Hepatocyte (in vitro differentiated cells): ENCODE data around the gene NOB1. TPM values are rescaled to one million over a fixed set of nuclear protein-coding genes. Genes with fewer than 3 reads are reported as not detected.

Source experiments
- DNase-seq: peaks from one replicate; pipeline ENCODE4 v3.0.0-alpha.2; 2016; ENCODE audit warnings: low spot score
- H2AFZ ChIP-seq: fragments of 200-600 bp; sonication (generic); 2 replicates; pipeline ENCODE4 v1.6.0; 2016; ENCODE audit warnings: antibody characterized with exemption, mild to moderate bottlenecking
- H3K27ac ChIP-seq: fragments of 200-600 bp; sonication (generic); 2 replicates; pipeline ENCODE4 v1.5.1; 2016; ENCODE audit warnings: mild to moderate bottlenecking
- H3K27me3 ChIP-seq: fragments of 200-600 bp; sonication (generic); 2 replicates; pipeline ENCODE4 v1.6.1; 2016
- H3K36me3 ChIP-seq: fragments of 200-600 bp; sonication (generic); replicated peaks from 2 replicates; pipeline ENCODE4 v1.5.1; 2016; ENCODE audit warnings: low read depth; ENCODE audit not compliant: insufficient read depth
- H3K4me1 ChIP-seq: fragments of 200-600 bp; sonication (generic); 2 replicates; pipeline ENCODE4 v1.5.1; 2016; ENCODE audit warnings: mild to moderate bottlenecking, moderate library complexity; ENCODE audit not compliant: insufficient read depth
- H3K4me2 ChIP-seq: fragments of 200-600 bp; sonication (generic); 2 replicates; pipeline ENCODE4 v1.6.0; 2016
- H3K4me3 ChIP-seq: fragments of 200-600 bp; sonication (generic); 2 replicates; pipeline ENCODE4 v1.5.1; 2016; ENCODE audit warnings: mild to moderate bottlenecking
- H3K79me2 ChIP-seq: fragments of 200-600 bp; sonication (generic); 2 replicates; pipeline ENCODE4 v1.6.0; 2017; ENCODE audit warnings: mild to moderate bottlenecking
- H3K9me2 ChIP-seq: fragments of 200-600 bp; sonication (generic); replicated peaks from 2 replicates; pipeline ENCODE4 v1.6.0; 2017; ENCODE audit warnings: mild to moderate bottlenecking; ENCODE audit not compliant: insufficient read depth
- H3K9me3 ChIP-seq: fragments of 200-600 bp; sonication (generic); 2 replicates; pipeline ENCODE4 v1.5.1; 2016; ENCODE audit warnings: low read depth, mild to moderate bottlenecking
- H4K20me1 ChIP-seq: fragments of 200-600 bp; sonication (generic); 2 replicates; pipeline ENCODE4 v1.6.0; 2016; ENCODE audit warnings: mild to moderate bottlenecking; ENCODE audit not compliant: insufficient read depth, poor library complexity, severe bottlenecking
- EZH2 ChIP-seq: fragments of 200-600 bp; sonication (generic); IDR thresholded peaks from 2 replicates; pipeline ENCODE4 v1.6.1; 2016; ENCODE audit warnings: antibody characterized with exemption, mild to moderate bottlenecking, borderline replicate concordance
- EZH2phosphoT487 ChIP-seq: fragments of 200-600 bp; sonication (generic); IDR thresholded peaks from one replicate; pipeline ENCODE4 v1.6.1; 2018; ENCODE audit warnings: antibody characterized with exemption, mild to moderate bottlenecking, low read depth, moderate library complexity; ENCODE audit not compliant: unreplicated experiment, severe bottlenecking
- WGBS: methylation state at CpG from one replicate; pipeline ENCODE4 v1.1.6; 2016; ENCODE audit warnings: low lambda C conversion rate; ENCODE audit errors: missing lambda C conversion rate; 5-methylcytosine and 5-hydroxymethylcytosine counted together
- polyA plus RNA-seq: library from polyadenylated mRNA; unstranded; fragments of >200 nt; fragmentation: Nextera tagmentation; extraction: Ambion mirVana; gene quantifications from 2 replicates; pipeline ENCODE4 v1.2.1, GENCODE V29; 2016
- total RNA-seq: library from RNA; depleted of rRNA; stranded (reverse); fragments of >200 nt; gene quantifications from 2 replicates; pipeline ENCODE4 v1.2.3, GENCODE V29; 2014
- TF ChIP-seq, protein P1 (sequence below): fragments of 200-600 bp; sonication (generic); IDR thresholded peaks from 2 replicates; pipeline ENCODE4 v1.5.1; 2016; ENCODE audit warnings: antibody characterized with exemption, mild to moderate bottlenecking; ENCODE audit not compliant: poor library complexity

The NOB1 gene
- total and polyA plus RNA-seq, 2 experiments from 2014 or later = 23.9 to 25.1 TPM

- H3K9me2 ChIP-seq = no peaks in the 10 kb centered on the region
- no peaks in the 10 kb centered on the region for H3K36me3 ChIP-seq
- H4K20me1 ChIP-seq = no peaks in the 10 kb centered on the region
- no peaks in the 10 kb centered on the region for H3K9me3 ChIP-seq
- TF ChIP-seq EZH2phosphoT487 (no peak), EZH2 (no peak)
- TF ChIP-seq, protein P1, sequence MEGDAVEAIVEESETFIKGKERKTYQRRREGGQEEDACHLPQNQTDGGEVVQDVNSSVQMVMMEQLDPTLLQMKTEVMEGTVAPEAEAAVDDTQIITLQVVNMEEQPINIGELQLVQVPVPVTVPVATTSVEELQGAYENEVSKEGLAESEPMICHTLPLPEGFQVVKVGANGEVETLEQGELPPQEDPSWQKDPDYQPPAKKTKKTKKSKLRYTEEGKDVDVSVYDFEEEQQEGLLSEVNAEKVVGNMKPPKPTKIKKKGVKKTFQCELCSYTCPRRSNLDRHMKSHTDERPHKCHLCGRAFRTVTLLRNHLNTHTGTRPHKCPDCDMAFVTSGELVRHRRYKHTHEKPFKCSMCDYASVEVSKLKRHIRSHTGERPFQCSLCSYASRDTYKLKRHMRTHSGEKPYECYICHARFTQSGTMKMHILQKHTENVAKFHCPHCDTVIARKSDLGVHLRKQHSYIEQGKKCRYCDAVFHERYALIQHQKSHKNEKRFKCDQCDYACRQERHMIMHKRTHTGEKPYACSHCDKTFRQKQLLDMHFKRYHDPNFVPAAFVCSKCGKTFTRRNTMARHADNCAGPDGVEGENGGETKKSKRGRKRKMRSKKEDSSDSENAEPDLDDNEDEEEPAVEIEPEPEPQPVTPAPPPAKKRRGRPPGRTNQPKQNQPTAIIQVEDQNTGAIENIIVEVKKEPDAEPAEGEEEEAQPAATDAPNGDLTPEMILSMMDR = no peak
- no peaks in the 10 kb centered on the region for H3K4me1 ChIP-seq
- no peak for DNase-seq
- no peak overlapping the region for H3K4me3 ChIP-seq
- H3K4me2 ChIP-seq = no peak overlapping the region
- peaks cover 9% of the 10 kb centered on the region for H3K79me2 ChIP-seq
- no peak overlapping the region for H2AFZ ChIP-seq
- WGBS = 66% methylated on average over 1 of the region's 1 CpG
- no peak overlapping the region for H3K27ac ChIP-seq
- no peaks in the 10 kb centered on the region for H3K27me3 ChIP-seq
Observed at GRCh38 chr16:69706256-69706974, 48.3 kb downstream of the NOB1 start.

- TF ChIP-seq EZH2 (no peak), EZH2phosphoT487 (no peak)
- TF ChIP-seq, protein P1 = no peak
- Histone ChIP-seq H2AFZ (no peak overlapping the region), H3K4me3 (no peak overlapping the region), H3K27ac (no peak overlapping the region), H3K4me2 (no peak overlapping the region), H3K4me1 (no peaks in the 10 kb centered on the region), H3K79me2 (peaks cover 11% of the 10 kb centered on the region), H4K20me1 (no peaks in the 10 kb centered on the region), H3K9me2 (no peaks in the 10 kb centered on the region), H3K9me3 (no peaks in the 10 kb centered on the region), H3K27me3 (no peaks in the 10 kb centered on the region), H3K36me3 (no peaks in the 10 kb centered on the region)
- no peak for DNase-seq
- 91% methylated on average over 2 of the region's 2 CpGs for WGBS
Observed at GRCh38 chr16:69703638-69704037, 51.1 kb downstream of the NOB1 start.

DNA sequence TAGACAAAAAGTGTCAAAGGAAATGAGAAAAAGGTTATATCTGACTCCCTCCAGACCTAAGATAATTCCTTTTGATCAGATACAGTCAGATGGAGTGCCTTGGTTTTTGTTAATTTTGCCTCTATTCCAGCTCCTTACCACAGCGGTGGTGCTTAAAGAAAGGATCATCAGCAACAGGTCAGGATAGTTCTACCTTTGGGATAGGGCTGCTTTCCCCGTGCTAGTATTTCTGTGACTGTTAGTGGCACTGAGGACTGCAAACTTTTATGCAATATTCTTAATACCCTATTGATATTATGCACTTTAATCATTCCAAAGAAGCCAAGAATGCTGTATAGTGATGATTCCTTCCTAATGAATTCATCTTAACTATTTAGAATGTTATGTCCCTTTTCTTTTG is 52.9 kb downstream of the NOB1 start:
- Histone ChIP-seq H3K27me3 (no peaks in the 10 kb centered on the region), H3K79me2 (peaks cover 22% of the 10 kb centered on the region), H3K9me2 (no peaks in the 10 kb centered on the region), H3K4me3 (no peak overlapping the region), H3K9me3 (no peaks in the 10 kb centered on the region), H3K36me3 (no peaks in the 10 kb centered on the region), H2AFZ (no peak overlapping the region), H3K27ac (no peak overlapping the region), H3K4me2 (no peak overlapping the region), H4K20me1 (no peaks in the 10 kb centered on the region), H3K4me1 (no peaks in the 10 kb centered on the region)
- TF ChIP-seq EZH2 = no peak
- TF ChIP-seq, protein P1 = no peak
- no peak for TF ChIP-seq EZH2phosphoT487
- DNase-seq = no peak
- WGBS = 97% methylated on average over 2 of the region's 2 CpGs
